Measurements from ENCODE around the gene HPGDS.
"Not testable (repeated sequence)": the region's sequence is repeated elsewhere in the genome, so short reads cannot be mapped to it uniquely, and the experiment has no call there.

Gene HPGDS

GRCh38 chr4:94342694-94343093 lies at the start of gene HPGDS:
Gene HPGDS, minus strand, starts transcription at chr4:94342836. Its CDS starts 8,207 bp downstream, at chr4:94334629.
- in situ Hi-C loops (cut with MboI; ENCODE audit: low sequenced_read_pairs): no loop called here

DNA sequence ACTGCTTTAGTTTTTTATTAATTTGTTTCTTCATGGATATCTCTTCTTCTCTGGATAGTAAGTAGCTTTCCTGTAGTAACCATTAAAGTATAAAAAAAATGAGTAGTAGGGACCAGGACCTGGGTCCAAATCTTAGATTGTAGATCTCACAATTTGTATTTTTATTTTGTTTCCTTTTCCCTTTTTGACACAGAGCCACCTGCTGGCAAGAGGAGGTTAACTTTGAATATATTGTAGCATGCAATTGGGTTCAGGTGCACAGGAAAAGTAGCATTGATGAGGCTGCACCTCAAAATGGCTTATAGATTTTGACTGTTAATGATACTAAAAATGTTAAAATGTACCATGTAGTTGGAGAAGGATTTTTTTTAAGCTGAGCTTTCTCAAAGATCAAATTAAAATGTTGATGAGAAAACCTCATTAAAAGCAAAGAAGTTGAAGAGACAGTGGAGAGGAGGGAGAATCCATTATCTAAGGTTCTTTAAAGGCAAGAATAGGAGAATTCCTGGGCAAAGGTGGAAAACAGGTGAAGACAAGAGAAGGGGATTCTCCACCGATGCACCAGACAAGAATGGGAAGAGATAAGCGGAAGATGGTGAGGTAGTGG lies 48.3 kb upstream of the HPGDS start:
- in situ Hi-C loops (cut with MboI; ENCODE audit: low sequenced_read_pairs): no loop called here

GRCh38 chr4:94389595-94390267 lies 47.1 kb upstream of the HPGDS start:
- in situ Hi-C loops (cut with MboI; ENCODE audit: low sequenced_read_pairs): no loop called here

DNA sequence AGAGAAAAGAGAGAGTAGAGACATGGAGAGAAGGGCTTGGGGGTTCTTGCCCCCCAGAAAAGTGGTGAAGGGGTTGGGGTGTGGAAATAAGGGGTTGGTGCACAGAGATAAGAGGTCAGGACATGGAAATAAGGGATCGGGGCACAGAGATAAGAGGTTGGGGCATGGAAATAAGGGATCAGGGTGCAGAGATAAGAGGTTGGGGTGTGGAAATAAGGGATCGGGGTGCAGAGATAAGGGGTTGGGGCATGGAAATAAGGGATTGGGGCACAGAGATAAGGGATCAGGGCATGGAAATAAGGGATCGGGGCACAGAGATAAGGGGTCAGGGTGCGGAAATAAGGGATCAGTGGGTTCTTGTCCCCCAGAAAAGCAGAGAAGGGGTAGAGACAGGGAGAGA lies 45.3 kb upstream of the HPGDS start:
- in situ Hi-C loops (cut with MboI; ENCODE audit: low sequenced_read_pairs): not testable (repeated sequence)

DNA sequence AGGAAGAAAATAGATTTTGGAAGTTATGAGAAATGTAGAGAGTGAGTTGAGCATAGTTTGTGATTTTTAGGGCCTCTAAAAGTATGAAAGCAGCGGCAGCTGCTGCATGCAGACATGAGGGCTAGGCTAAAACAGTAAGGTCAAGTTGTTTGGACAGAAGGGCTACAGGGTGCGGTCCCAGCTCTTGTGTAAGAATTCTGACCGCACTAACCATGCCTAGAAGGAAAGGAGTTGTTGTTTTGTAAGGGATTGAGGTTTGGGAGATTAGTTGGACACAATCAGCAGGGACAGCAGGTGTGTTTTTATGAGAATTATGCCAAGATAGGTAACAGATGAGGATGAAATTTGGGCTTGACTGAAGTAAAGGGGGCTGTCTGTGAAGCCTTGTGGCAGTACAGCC lies 42.8 kb upstream of the HPGDS start:
- in situ Hi-C loops (cut with MboI; ENCODE audit: low sequenced_read_pairs): not testable (repeated sequence)

GRCh38 chr4:94382891-94383290 lies 40.3 kb upstream of the HPGDS start:
- in situ Hi-C loops (cut with MboI; ENCODE audit: low sequenced_read_pairs): not testable (repeated sequence)

DNA sequence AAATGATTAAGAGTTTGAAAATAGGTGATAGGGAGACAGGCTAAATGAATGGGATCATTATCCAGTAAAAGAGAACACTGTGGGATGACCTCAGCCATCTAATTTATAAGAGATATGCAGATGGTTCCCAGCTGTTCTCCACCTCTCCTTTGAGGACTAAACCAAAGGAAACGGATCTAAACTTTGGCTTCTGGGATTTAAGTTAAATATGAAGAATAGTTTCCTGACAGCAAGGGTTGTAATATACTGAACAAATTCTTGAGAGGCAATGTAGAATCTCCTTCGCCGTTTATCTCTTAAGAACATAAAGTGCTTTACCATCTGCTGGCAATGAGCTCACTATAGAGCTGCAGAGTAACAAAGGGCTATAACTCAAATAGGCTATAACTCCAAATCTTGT lies 35.4 kb upstream of the HPGDS start:
- in situ Hi-C loops (cut with MboI; ENCODE audit: low sequenced_read_pairs): no loop called here

- in situ Hi-C loops (cut with MboI; ENCODE audit: low sequenced_read_pairs): no loop called here
Observed at GRCh38 chr4:94377294-94377693, 34.7 kb upstream of the HPGDS start.

GRCh38 chr4:94375364-94375763 lies 32.7 kb upstream of the HPGDS start:
- in situ Hi-C loops (cut with MboI; ENCODE audit: low sequenced_read_pairs): no loop called here

DNA sequence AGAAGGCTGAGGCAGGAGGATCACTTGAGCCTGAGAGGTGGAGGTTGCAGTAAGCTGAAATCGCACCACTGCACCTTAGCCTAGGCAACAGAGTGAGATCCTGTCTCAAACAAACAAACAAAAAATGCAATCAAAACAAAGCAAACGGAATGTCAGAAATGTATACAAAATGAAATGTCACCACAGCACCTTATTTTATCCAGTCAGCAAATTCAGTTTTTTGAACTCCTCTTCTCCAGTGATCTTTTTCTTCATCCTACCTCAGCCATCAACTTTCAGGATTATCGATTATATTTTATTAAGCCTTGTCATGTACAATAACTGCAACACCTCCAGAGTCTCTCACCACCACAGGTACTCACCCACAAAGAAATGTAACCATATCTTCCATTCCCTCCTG lies 31.1 kb upstream of the HPGDS start:
- in situ Hi-C loops (cut with MboI; ENCODE audit: low sequenced_read_pairs): no loop called here

DNA sequence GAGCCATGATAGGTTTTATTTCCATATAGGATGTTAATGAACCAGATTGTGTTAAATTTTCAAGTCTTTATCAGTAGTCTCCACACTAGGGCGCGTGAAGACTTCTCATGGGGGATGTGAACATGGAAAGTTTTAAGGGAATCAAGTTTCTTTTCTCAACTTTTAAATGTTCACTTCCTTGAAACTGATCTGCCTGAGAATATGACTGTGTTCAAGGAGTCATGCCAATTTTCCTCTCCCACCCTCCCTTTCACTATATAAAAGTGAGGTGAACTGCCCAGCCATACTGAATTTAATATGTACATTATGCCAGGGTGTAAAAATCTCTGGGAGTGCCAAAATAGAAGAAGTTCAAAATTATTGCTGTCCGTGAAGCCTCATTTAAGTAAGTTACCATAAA lies 30.4 kb upstream of the HPGDS start:
- in situ Hi-C loops (cut with MboI; ENCODE audit: low sequenced_read_pairs): no loop called here

GRCh38 chr4:94372228-94372978 lies 29.8 kb upstream of the HPGDS start:
- in situ Hi-C loops (cut with MboI; ENCODE audit: low sequenced_read_pairs): no loop called here

- in situ Hi-C loops (cut with MboI; ENCODE audit: low sequenced_read_pairs): no loop called here
Observed at GRCh38 chr4:94371290-94371689, 28.7 kb upstream of the HPGDS start.

- in situ Hi-C loops (cut with MboI; ENCODE audit: low sequenced_read_pairs): no loop called here
Observed at GRCh38 chr4:94370533-94371254, 28.1 kb upstream of the HPGDS start.

- in situ Hi-C loops (cut with MboI; ENCODE audit: low sequenced_read_pairs): no loop called here
Observed at GRCh38 chr4:94369046-94369445, 26.4 kb upstream of the HPGDS start.

DNA sequence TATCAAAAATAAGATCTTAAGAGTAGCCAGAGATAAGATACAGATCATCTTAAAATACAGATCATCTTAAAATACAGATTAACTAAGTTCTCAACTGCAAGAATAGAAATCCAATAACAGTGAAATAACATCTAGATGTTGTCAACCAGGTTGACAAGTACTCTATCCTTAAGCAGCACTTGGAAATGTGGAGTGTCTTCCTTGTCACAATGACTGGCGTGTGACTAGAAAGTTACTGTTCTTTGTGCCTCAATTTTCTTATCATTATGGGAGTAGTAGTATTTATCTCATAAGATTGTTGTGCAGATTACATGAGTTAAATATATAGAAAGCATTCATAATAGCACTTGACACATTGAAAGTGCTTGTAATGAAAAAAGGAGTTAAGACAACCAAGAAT lies 25.8 kb upstream of the HPGDS start:
- in situ Hi-C loops (cut with MboI; ENCODE audit: low sequenced_read_pairs): no loop called here

DNA sequence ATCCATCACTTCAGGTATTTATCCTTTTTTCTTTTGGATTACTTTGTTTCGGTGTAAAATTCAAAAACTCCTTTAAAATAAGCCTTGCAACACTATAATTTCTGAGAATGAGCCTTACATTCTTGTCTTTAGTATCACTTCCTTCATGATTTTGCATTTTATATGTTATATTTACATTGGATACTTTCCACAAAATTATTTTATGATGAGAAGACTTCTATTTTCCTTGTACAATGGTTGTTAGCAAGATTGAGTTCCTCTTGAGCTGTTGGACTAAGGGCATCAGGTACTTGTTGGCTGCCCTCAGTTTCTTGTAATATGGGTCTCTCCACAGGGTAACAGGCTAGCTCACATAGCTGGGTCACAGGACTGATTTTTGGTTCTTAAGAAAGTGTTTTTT lies 22.7 kb upstream of the HPGDS start:
- in situ Hi-C loops (cut with MboI; ENCODE audit: low sequenced_read_pairs): no loop called here

- in situ Hi-C loops (cut with MboI; ENCODE audit: low sequenced_read_pairs): no loop called here
Observed at GRCh38 chr4:94364527-94364926, 21.9 kb upstream of the HPGDS start.

DNA sequence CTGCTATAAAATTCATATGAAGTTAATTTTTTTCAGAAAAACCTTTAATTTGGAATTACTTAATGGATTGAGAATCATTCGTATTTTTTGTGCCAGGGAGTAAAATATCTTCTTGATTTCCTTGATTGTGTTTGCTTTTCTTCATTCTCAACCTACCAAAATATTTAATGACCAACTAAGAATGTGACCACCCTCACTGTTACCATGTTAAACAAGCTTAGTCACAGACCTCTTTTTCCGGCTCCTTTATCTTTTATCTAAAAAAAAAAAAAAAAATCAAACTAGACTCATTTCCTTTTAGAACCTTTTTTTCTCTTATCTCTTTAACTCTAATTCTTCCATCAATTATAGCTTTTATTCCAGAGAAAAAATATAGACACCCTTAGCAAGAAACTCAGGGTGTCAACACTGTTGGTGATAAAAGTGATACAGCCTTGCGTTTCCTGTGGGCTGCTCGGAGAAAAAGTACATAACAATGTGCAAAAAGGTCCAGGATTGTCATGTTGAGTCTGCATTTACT lies 20.6 kb upstream of the HPGDS start:
- in situ Hi-C loops (cut with MboI; ENCODE audit: low sequenced_read_pairs): no loop called here

GRCh38 chr4:94359838-94360237 lies 17.2 kb upstream of the HPGDS start:
- in situ Hi-C loops (cut with MboI; ENCODE audit: low sequenced_read_pairs): no loop called here

GRCh38 chr4:94359221-94359620 lies 16.6 kb upstream of the HPGDS start:
- in situ Hi-C loops (cut with MboI; ENCODE audit: low sequenced_read_pairs): no loop called here

Data from hTERT RPE-1 (cell line).